Aorta (tissue), 5 donors: ENCODE data around the gene TAF11. TPM values are rescaled to one million over a fixed set of nuclear protein-coding genes. Genes with fewer than 3 reads are reported as not detected.

Source experiments
- ATAC-seq: fragments of 200-7000 bp; cut with Tn5 transposase; one replicate; pipeline ENCODE4 v1.9.1; 2022; ENCODE audit warnings: moderate library complexity; ENCODE audit not compliant: low FRiP score
- DNase-seq, 2 donors: peaks; one replicate each; pipeline ENCODE4 v3.0.0-alpha.2; 2020
- H3K27ac ChIP-seq, 2 donors: one replicate each; pipeline ENCODE4 v1.5.1; 2013; ENCODE audit warnings: low read length in 2 of 2, mild to moderate bottlenecking in 2 of 2, moderate library complexity in 2 of 2, control low read depth in 1 of 2, inconsistent platforms in 1 of 2, low read depth in 1 of 2
- H3K27me3 ChIP-seq, 2 donors: one replicate each; pipeline ENCODE4 v1.6.1; 2013; ENCODE audit warnings: control low read depth in 1 of 2, low read length in 1 of 2, mild to moderate bottlenecking in 1 of 2, moderate library complexity in 1 of 2; ENCODE audit not compliant: insufficient read depth in 2 of 2, control insufficient read depth in 1 of 2
- H3K36me3 ChIP-seq, 2 donors: one replicate each; pipeline ENCODE4 v1.6.1; 2013; ENCODE audit warnings: control low read depth in 1 of 2, low read length in 1 of 2, mild to moderate bottlenecking in 1 of 2; ENCODE audit not compliant: insufficient read depth in 2 of 2, control insufficient read depth in 1 of 2
- H3K4me1 ChIP-seq, 2 donors: one replicate each; pipeline ENCODE4 v1.6.1; 2013; ENCODE audit warnings: low read length in 2 of 2, control low read depth in 1 of 2, mild to moderate bottlenecking in 1 of 2, moderate library complexity in 1 of 2; ENCODE audit not compliant: insufficient read depth in 2 of 2, control insufficient read depth in 1 of 2
- H3K4me3 ChIP-seq, 2 donors: one replicate each; pipeline ENCODE4 v1.5.1; 2013; ENCODE audit warnings: low read length in 2 of 2, control low read depth in 1 of 2, mild to moderate bottlenecking in 1 of 2
- H3K9me3 ChIP-seq: one replicate; pipeline ENCODE4 v1.6.1; 2013; ENCODE audit warnings: mild to moderate bottlenecking, low read length; ENCODE audit not compliant: control insufficient read depth
- WGBS, 2 donors: extraction: QIAGEN DNeasy Blood & Tissue Kit; methylation state at CpG; one replicate each; pipeline ENCODE4 v1.1.7; 2013; 5-methylcytosine and 5-hydroxymethylcytosine counted together
- intact Hi-C, 2 donors: fragments of 100-400 bp; cut with DNase I; formaldehyde crosslinking; loops; one replicate each; pipeline versions ENCODE4 v1.14.2 to v1.15.0; 2022
- polyA plus RNA-seq, 2 donors: library from polyadenylated mRNA; stranded (reverse); fragments of 200-250 nt; gene quantifications; one replicate each; pipeline ENCODE4 v1.2.3, GENCODE V29; 2013
- total RNA-seq, 2 donors: library from RNA; stranded (reverse); fragmentation: NEBNext Ultra II Directional; extraction: Animal tissue kit (Norgen Biotek cat#: 25700); gene quantifications; one replicate each; pipeline ENCODE4 v1.2.1, GENCODE V29; 2021
- donor health status: healthy with polysubstance abuse.
- donor health status: Bipolar disorder and iron deficiency.
- donor health status: DM: no; HTN: no; CAD: no.
- donor health status: DM: no; HTN: no; CAD: no.
- donor health status: DM: yes; HTN: yes; CAD: no.

TAF11 gene
- total and polyA plus RNA-seq, 4 donors = 18.8 to 50.6 (median 31.6) TPM

GRCh38 chr6:34924831-34925625, 37.2 kb upstream of the TAF11 start:
- Histone ChIP-seq H3K4me1 (peaks cover 0 to 4% of the 10 kb centered on the region in 2 donors), H3K27me3 (no peaks in the 10 kb centered on the region), H3K4me3 (no peak overlapping the region), H3K27ac (no peak overlapping the region), H3K9me3 (no peaks in the 10 kb centered on the region), H3K36me3 (no peaks in the 10 kb centered on the region)
- DNase-seq = no peak
- WGBS, 2 donors = 93 to 94% methylated on average over 9 of the region's 9 CpGs
- ATAC-seq = no peak
- intact Hi-C loops = no loop called here

- DNase-seq (no peak), ATAC-seq (no peak)
- no peak overlapping the region for H3K27ac ChIP-seq
- 84 to 85% methylated on average over 3 of the region's 3 CpGs for WGBS, 2 donors
- H3K27me3 ChIP-seq = no peaks in the 10 kb centered on the region
- H3K9me3 ChIP-seq = no peaks in the 10 kb centered on the region
- no peaks in the 10 kb centered on the region for H3K36me3 ChIP-seq
- peaks cover 3 to 14% of the 10 kb centered on the region in 2 donors for H3K4me1 ChIP-seq
- intact Hi-C loops = no loop called here
- H3K4me3 ChIP-seq = no peak overlapping the region
Observed at GRCh38 chr6:34922177-34922663, 34.4 kb upstream of the TAF11 start.

GRCh38 chr6:34920097-34920496, 32.3 kb upstream of the TAF11 start:
- Histone ChIP-seq H3K36me3 (no peaks in the 10 kb centered on the region), H3K27ac (no peak overlapping the region), H3K4me1 (peaks cover 5 to 22% of the 10 kb centered on the region in 2 donors), H3K9me3 (no peaks in the 10 kb centered on the region), H3K27me3 (no peaks in the 10 kb centered on the region), H3K4me3 (no peak overlapping the region)
- WGBS, 2 donors = 98 to 99% methylated on average over 4 of the region's 4 CpGs
- intact Hi-C loops = no loop called here
- DNase-seq (no peak), ATAC-seq (no peak)

GRCh38 chr6:34919651-34920050, 31.8 kb upstream of the TAF11 start:
- 98 to 100% methylated on average over 1 of the region's 1 CpG for WGBS, 2 donors
- peaks cover 5 to 27% of the 10 kb centered on the region in 2 donors for H3K4me1 ChIP-seq
- H3K36me3 ChIP-seq = no peaks in the 10 kb centered on the region
- ATAC-seq (no peak), DNase-seq (no peak)
- H3K9me3 ChIP-seq = no peaks in the 10 kb centered on the region
- H3K27me3 ChIP-seq = no peaks in the 10 kb centered on the region
- intact Hi-C loops = no loop called here
- no peak overlapping the region for H3K4me3 ChIP-seq
- peak overlapping the region in 1 of 2 donors; percentile 20 for H3K27ac ChIP-seq

- H3K27ac ChIP-seq = peak overlapping the region; percentile 21 to 95
- H3K4me3 ChIP-seq = no peak overlapping the region
- no peaks in the 10 kb centered on the region for H3K27me3 ChIP-seq
- peaks cover 5 to 29% of the 10 kb centered on the region in 2 donors for H3K4me1 ChIP-seq
- ATAC-seq = no peak
- intact Hi-C loops = no loop called here
- H3K9me3 ChIP-seq = no peaks in the 10 kb centered on the region
- no peaks in the 10 kb centered on the region for H3K36me3 ChIP-seq
- DNase-seq = no peak
- 65 to 69% methylated on average over 6 of the region's 6 CpGs for WGBS, 2 donors
Observed at GRCh38 chr6:34917626-34918285, 29.9 kb upstream of the TAF11 start.

- Histone ChIP-seq H3K4me1 (peaks cover 8 to 29% of the 10 kb centered on the region in 2 donors), H3K27me3 (no peaks in the 10 kb centered on the region), H3K27ac (peak overlapping the region; percentile 91 to 95), H3K9me3 (no peaks in the 10 kb centered on the region), H3K36me3 (no peaks in the 10 kb centered on the region), H3K4me3 (no peak overlapping the region)
- WGBS, 2 donors = 32 to 34% methylated on average over 4 of the region's 4 CpGs
- no peak for DNase-seq
- intact Hi-C loops = no loop called here
- ATAC-seq = peak; percentile 53
Observed at GRCh38 chr6:34916348-34916967, 28.6 kb upstream of the TAF11 start.

GRCh38 chr6:34914358-34914757, 26.5 kb upstream of the TAF11 start:
- no peaks in the 10 kb centered on the region for H3K27me3 ChIP-seq
- no peak overlapping the region for H3K4me3 ChIP-seq
- no peak for ATAC-seq
- intact Hi-C loops = no loop called here
- no peaks in the 10 kb centered on the region for H3K9me3 ChIP-seq
- H3K36me3 ChIP-seq = no peaks in the 10 kb centered on the region
- H3K27ac ChIP-seq = peak overlapping the region in 1 of 2 donors; percentile 74
- DNase-seq = no peak
- peaks cover 9 to 30% of the 10 kb centered on the region in 2 donors for H3K4me1 ChIP-seq
- 8 to 23% methylated on average over 4 of the region's 4 CpGs for WGBS, 2 donors

- ATAC-seq (no peak), DNase-seq (no peak)
- H3K9me3 ChIP-seq = no peaks in the 10 kb centered on the region
- H3K4me1 ChIP-seq = peaks cover 7 to 28% of the 10 kb centered on the region in 2 donors
- intact Hi-C loops = no loop called here
- WGBS, 2 donors = 70 to 74% methylated on average over 3 of the region's 3 CpGs
- H3K27me3 ChIP-seq = no peaks in the 10 kb centered on the region
- H3K27ac ChIP-seq = peak overlapping the region in 1 of 2 donors; percentile 73
- no peak overlapping the region for H3K4me3 ChIP-seq
- H3K36me3 ChIP-seq = no peaks in the 10 kb centered on the region
Observed at GRCh38 chr6:34912715-34913464, 25.0 kb upstream of the TAF11 start.
